SK-N-SH treated with all-trans-retinoic acid at 6 μM for 48 hours (cell line): ENCODE results near the gene ARHGAP15.

Experiments used
- ATAC-seq: fragments of 200-7000 bp; cut with Tn5 transposase; 3 replicates; pipeline ENCODE4 v1.9.1; 2020; ENCODE audit warnings: mild to moderate bottlenecking, moderate library complexity
- ARNTL ChIP-seq: fragments of 450-650 bp; formaldehyde crosslinking; IDR thresholded peaks from 2 replicates; pipeline ENCODE4 v1.5.0; 2020; ENCODE audit warnings: low read depth, mild to moderate bottlenecking, moderate library complexity, borderline replicate concordance
- BACH2 ChIP-seq: fragments of 250-450 bp; sonication (Bioruptor Pico); IDR thresholded peaks from 2 replicates; pipeline ENCODE4 v1.9.0; 2021; ENCODE audit warnings: mild to moderate bottlenecking, borderline replicate concordance
- CREB5 ChIP-seq: fragments of 250-450 bp; sonication (Bioruptor Pico); IDR thresholded peaks from 2 replicates; pipeline ENCODE4 v1.5.1; 2020; ENCODE audit warnings: low read depth, mild to moderate bottlenecking, moderate library complexity
- CSDC2 ChIP-seq: fragments of 250-450 bp; sonication (Bioruptor Pico); IDR thresholded peaks from 2 replicates; pipeline ENCODE4 v1.5.0; 2020; ENCODE audit warnings: mild to moderate bottlenecking, moderate library complexity
- CSRNP3 ChIP-seq: fragments of 250-450 bp; sonication (Bioruptor Pico); IDR thresholded peaks from 2 replicates; pipeline ENCODE4 v1.5.1; 2021; ENCODE audit warnings: mild to moderate bottlenecking, moderate library complexity
- ESRRG ChIP-seq: fragments of 250-450 bp; sonication (Bioruptor Pico); IDR thresholded peaks from 2 replicates; pipeline ENCODE4 v1.6.1; 2021; ENCODE audit warnings: mild to moderate bottlenecking
- GLIS3 ChIP-seq: fragments of 250-450 bp; sonication (Bioruptor Pico); IDR thresholded peaks from 2 replicates; pipeline ENCODE4 v1.5.0; 2020; ENCODE audit warnings: mild to moderate bottlenecking, moderate library complexity
- ISL1 ChIP-seq: fragments of 250-450 bp; sonication (Bioruptor Pico); IDR thresholded peaks from 2 replicates; pipeline ENCODE4 v2.1.2; 2022; ENCODE audit warnings: mild to moderate bottlenecking, moderate library complexity
- PATZ1 ChIP-seq: fragments of 250-450 bp; sonication (Bioruptor Pico); IDR thresholded peaks from 2 replicates; pipeline ENCODE4 v1.8.0; 2020; ENCODE audit warnings: mild to moderate bottlenecking, moderate library complexity, borderline replicate concordance
- PPARA ChIP-seq: fragments of 250-450 bp; sonication (Bioruptor Pico); IDR thresholded peaks from 2 replicates; pipeline ENCODE4 v1.5.0; 2020; ENCODE audit warnings: mild to moderate bottlenecking, borderline replicate concordance
- RARB ChIP-seq: fragments of 250-450 bp; sonication (Bioruptor Pico); IDR thresholded peaks from 2 replicates; pipeline ENCODE4 v1.8.0; 2021; ENCODE audit warnings: mild to moderate bottlenecking, moderate library complexity
- SNAI2 ChIP-seq: fragments of 250-450 bp; sonication (Bioruptor Pico); IDR thresholded peaks from 2 replicates; pipeline ENCODE4 v1.5.0; 2020; ENCODE audit warnings: mild to moderate bottlenecking, moderate library complexity
- TCF4 ChIP-seq: fragments of 250-450 bp; sonication (Bioruptor Pico); IDR thresholded peaks from 2 replicates; pipeline ENCODE4 v1.8.0; 2021; ENCODE audit warnings: mild to moderate bottlenecking, moderate library complexity, borderline replicate concordance
- TOX ChIP-seq: fragments of 250-450 bp; sonication (Bioruptor Pico); IDR thresholded peaks from 2 replicates; pipeline ENCODE4 v1.8.0; 2021; ENCODE audit warnings: mild to moderate bottlenecking, moderate library complexity, borderline replicate concordance
- ZC3H10 ChIP-seq: fragments of 250-450 bp; sonication (Bioruptor Pico); IDR thresholded peaks from 2 replicates; pipeline ENCODE4 v1.5.1; 2021; ENCODE audit warnings: mild to moderate bottlenecking, moderate library complexity
- ZFP3 ChIP-seq: fragments of 250-450 bp; sonication (Bioruptor Pico); IDR thresholded peaks from 2 replicates; pipeline ENCODE4 v1.5.0; 2020; ENCODE audit warnings: mild to moderate bottlenecking, moderate library complexity
- ZFP30 ChIP-seq: fragments of 450-650 bp; formaldehyde crosslinking; IDR thresholded peaks from 2 replicates; pipeline ENCODE4 v1.5.0; 2022; ENCODE audit warnings: mild to moderate bottlenecking, moderate library complexity
- ZNF565 ChIP-seq: fragments of 450-650 bp; formaldehyde crosslinking; conservative IDR thresholded peaks from 2 replicates; pipeline ENCODE4 v1.5.0; 2020; ENCODE audit warnings: low read depth, mild to moderate bottlenecking, moderate library complexity
- ZNF70 ChIP-seq: fragments of 450-650 bp; formaldehyde crosslinking; IDR thresholded peaks from 2 replicates; pipeline ENCODE4 v1.5.0; 2020; ENCODE audit warnings: mild to moderate bottlenecking, moderate library complexity
- ZNF8 ChIP-seq: fragments of 450-650 bp; formaldehyde crosslinking; IDR thresholded peaks from 2 replicates; pipeline ENCODE4 v1.5.0; 2020; ENCODE audit warnings: mild to moderate bottlenecking, moderate library complexity
- TF ChIP-seq, protein P1 (sequence below): fragments of 250-450 bp; sonication (Bioruptor Pico); IDR thresholded peaks from 2 replicates; pipeline ENCODE4 v1.8.0; 2021; ENCODE audit warnings: low read depth, mild to moderate bottlenecking, moderate library complexity, borderline replicate concordance
- TF ChIP-seq, protein P2 (sequence below): fragments of 250-450 bp; sonication (Bioruptor Pico); IDR thresholded peaks from 2 replicates; pipeline ENCODE4 v1.5.0; 2020; ENCODE audit warnings: mild to moderate bottlenecking, moderate library complexity

The ARHGAP15 gene

GRCh38 chr2:143730155-143730952 lies 601.1 kb downstream of the ARHGAP15 start:
- no peak for ATAC-seq
- TF ChIP-seq TCF4 = no peak
- TF ChIP-seq ZC3H10 = no peak
- TF ChIP-seq, protein P1, sequence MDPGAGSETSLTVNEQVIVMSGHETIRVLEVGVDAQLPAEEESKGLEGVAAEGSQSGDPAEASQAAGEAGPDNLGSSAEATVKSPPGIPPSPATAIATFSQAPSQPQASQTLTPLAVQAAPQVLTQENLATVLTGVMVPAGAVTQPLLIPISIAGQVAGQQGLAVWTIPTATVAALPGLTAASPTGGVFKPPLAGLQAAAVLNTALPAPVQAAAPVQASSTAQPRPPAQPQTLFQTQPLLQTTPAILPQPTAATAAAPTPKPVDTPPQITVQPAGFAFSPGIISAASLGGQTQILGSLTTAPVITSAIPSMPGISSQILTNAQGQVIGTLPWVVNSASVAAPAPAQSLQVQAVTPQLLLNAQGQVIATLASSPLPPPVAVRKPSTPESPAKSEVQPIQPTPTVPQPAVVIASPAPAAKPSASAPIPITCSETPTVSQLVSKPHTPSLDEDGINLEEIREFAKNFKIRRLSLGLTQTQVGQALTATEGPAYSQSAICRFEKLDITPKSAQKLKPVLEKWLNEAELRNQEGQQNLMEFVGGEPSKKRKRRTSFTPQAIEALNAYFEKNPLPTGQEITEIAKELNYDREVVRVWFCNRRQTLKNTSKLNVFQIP (CRISPR knock-in tag) = no peak
- no peak for TF ChIP-seq ZFP30
- no peak for TF ChIP-seq SNAI2 (CRISPR knock-in tag)
- no peak for TF ChIP-seq ESRRG (CRISPR knock-in tag)
- TF ChIP-seq RARB (CRISPR knock-in tag) = no peak
- no peak for TF ChIP-seq CREB5 (CRISPR knock-in tag)
- no peak for TF ChIP-seq CSDC2 (CRISPR knock-in tag)
- no peak for TF ChIP-seq ZNF8 (CRISPR knock-in tag)
- no peak for TF ChIP-seq ZNF70 (CRISPR knock-in tag)
- no peak for TF ChIP-seq GLIS3 (CRISPR knock-in tag)
- no peak for TF ChIP-seq PATZ1 (CRISPR knock-in tag)
- TF ChIP-seq ARNTL (CRISPR knock-in tag) = no peak
- TF ChIP-seq PPARA = no peak
- no peak for TF ChIP-seq CSRNP3 (CRISPR knock-in tag)
- no peak for TF ChIP-seq TOX (CRISPR knock-in tag)
- TF ChIP-seq ZNF565 (CRISPR knock-in tag) = no peak
- TF ChIP-seq ISL1 (CRISPR knock-in tag) = no peak
- TF ChIP-seq, all 23 proteins: peak for 0

DNA sequence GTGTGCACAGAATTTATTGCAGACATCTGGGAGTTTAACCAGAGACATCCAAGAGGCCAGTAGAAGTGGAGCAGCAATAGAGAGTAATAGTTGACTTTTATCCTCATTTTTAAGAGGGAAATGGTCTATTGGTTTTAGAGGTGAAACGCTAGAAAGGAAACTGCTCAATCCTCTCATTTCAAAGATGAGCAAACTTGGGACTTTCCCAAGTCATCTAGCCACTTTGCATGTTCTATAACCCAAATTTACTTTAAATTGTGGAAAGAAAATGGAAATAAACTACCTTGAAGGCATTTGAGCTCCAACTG lies 601.7 kb downstream of the ARHGAP15 start:
- no peak for TF ChIP-seq ZNF565 (CRISPR knock-in tag)
- no peak for TF ChIP-seq GLIS3 (CRISPR knock-in tag)
- no peak for TF ChIP-seq TCF4
- TF ChIP-seq, all 23 proteins: peak for 0
- ATAC-seq = no peak

GRCh38 chr2:143732076-143732475 lies 602.9 kb downstream of the ARHGAP15 start:
- TF ChIP-seq BACH2 (CRISPR knock-in tag) = no peak
- TF ChIP-seq ARNTL (CRISPR knock-in tag) = no peak
- TF ChIP-seq GLIS3 (CRISPR knock-in tag) = no peak
- no peak for TF ChIP-seq ZNF70 (CRISPR knock-in tag)
- TF ChIP-seq TOX (CRISPR knock-in tag) = no peak
- no peak for TF ChIP-seq ZC3H10
- no peak for TF ChIP-seq ISL1 (CRISPR knock-in tag)
- no peak for TF ChIP-seq ZNF8 (CRISPR knock-in tag)
- TF ChIP-seq CSRNP3 (CRISPR knock-in tag) = no peak
- TF ChIP-seq ZFP30 = no peak
- TF ChIP-seq, protein P2, sequence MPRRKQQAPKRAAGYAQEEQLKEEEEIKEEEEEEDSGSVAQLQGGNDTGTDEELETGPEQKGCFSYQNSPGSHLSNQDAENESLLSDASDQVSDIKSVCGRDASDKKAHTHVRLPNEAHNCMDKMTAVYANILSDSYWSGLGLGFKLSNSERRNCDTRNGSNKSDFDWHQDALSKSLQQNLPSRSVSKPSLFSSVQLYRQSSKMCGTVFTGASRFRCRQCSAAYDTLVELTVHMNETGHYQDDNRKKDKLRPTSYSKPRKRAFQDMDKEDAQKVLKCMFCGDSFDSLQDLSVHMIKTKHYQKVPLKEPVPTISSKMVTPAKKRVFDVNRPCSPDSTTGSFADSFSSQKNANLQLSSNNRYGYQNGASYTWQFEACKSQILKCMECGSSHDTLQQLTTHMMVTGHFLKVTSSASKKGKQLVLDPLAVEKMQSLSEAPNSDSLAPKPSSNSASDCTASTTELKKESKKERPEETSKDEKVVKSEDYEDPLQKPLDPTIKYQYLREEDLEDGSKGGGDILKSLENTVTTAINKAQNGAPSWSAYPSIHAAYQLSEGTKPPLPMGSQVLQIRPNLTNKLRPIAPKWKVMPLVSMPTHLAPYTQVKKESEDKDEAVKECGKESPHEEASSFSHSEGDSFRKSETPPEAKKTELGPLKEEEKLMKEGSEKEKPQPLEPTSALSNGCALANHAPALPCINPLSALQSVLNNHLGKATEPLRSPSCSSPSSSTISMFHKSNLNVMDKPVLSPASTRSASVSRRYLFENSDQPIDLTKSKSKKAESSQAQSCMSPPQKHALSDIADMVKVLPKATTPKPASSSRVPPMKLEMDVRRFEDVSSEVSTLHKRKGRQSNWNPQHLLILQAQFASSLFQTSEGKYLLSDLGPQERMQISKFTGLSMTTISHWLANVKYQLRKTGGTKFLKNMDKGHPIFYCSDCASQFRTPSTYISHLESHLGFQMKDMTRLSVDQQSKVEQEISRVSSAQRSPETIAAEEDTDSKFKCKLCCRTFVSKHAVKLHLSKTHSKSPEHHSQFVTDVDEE (CRISPR knock-in tag) = no peak
- no peak for TF ChIP-seq ZFP3
- no peak for ATAC-seq
